Adipose tissue (tissue), 3 donors: Measurements from ENCODE around the gene CLEC9A. TPM values are rescaled to one million over a fixed set of nuclear protein-coding genes. Genes with fewer than 3 reads are reported as not detected.
A peak's percentile ranks its signal among the peaks of the same experiment; 100 is the strongest.

Experiments
- H3K27ac ChIP-seq: one replicate; pipeline ENCODE4 v1.5.1; 2013; ENCODE audit warnings: low read depth, low read length
- whole genome bisulfite sequencing, 3 donors: extraction: QIAGEN DNeasy Blood & Tissue Kit; methylation state at CpG; one replicate each; pipeline ENCODE4 v1.1.7; 2013; 5-methylcytosine and 5-hydroxymethylcytosine counted together
- polyA plus RNA-seq, 3 donors: library from polyadenylated mRNA; stranded (reverse); fragments of 200-250 nt; gene quantifications; one replicate each; pipeline ENCODE4 v1.2.3, GENCODE V29; 2013
- donor health status: healthy with polysubstance abuse.
- donor health status: Bipolar disorder and iron deficiency.
- donor health status: healthy.

The CLEC9A gene
- polyA plus RNA-seq, 3 donors = 0.12 TPM; not detected in 2

DNA sequence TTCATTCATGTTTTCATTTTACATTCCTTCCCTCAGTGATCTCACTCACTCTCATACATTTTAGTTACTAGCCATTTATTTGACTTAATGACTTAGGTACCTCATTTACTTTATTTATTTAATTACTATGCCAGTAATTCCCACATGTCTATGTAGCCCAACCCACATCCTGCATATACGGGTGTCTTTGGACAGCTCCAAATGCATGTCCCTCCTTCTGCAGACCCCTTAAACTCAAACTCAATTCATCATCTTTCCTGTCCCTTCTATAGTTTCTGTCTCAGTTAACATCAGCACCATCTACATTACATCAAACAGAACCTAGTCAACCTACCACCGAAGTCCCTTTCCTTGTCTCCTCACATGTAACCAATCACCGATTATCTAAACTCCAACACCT is 65.5 kb downstream of the CLEC9A start:
- no peak overlapping the region for H3K27ac ChIP-seq
- WGBS, 3 donors = 71 to 82% (median 79%) methylated on average over 3 of the region's 3 CpGs

DNA sequence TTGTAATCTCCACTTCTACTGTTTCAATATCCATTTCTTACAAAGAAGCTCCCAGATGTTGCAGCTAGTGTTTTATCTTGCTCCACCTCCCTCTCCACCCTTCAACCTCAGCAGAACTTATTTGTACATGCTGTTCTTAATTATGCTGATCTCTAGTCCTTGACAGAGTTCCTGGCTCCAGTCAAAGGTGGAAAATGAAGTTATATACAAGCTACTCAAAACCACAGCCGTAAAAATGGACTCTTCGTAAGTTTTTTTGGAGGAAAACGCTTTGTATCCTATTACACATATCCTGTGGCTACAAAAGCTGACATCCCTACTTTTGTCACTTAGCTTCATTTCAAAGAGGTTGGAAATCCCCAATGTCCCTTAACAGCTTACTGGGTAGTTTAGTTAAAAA is 67.0 kb downstream of the CLEC9A start:
- no peak overlapping the region for H3K27ac ChIP-seq
- 26 to 65% (median 34%) methylated on average over 3 of the region's 3 CpGs for WGBS, 3 donors

DNA sequence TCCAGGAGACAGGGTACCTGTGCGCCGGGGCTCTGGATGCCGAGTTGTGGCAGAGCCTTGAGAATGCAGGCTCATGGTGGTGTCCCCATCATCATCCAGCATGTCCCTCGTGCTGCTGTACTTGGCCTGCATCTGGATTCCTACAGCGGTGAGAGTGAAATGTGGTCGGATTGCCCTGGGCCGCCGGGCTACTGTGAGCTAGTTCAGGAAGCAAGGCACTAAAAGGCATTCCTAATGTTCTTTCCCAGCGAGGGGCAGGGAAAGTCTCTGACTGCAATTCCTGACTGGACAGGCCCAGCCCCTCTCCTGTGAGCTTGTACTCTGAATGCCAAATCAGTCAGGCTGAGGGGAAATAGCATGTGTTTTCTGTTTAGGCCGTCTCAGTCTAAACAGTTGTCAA is 68.3 kb downstream of the CLEC9A start, which contains the start of gene CLEC1A:
Gene CLEC1A (minus strand): TSS at position 195 of the 400 bp plus-strand sequence. CDS start 63 bp downstream, at position 132.
- H3K27ac ChIP-seq = peak within 1 kb of the TSS; percentile 28
- WGBS, 3 donors = 37 to 65% (median 53%) methylated on average over 10 of the region's 10 CpGs

DNA sequence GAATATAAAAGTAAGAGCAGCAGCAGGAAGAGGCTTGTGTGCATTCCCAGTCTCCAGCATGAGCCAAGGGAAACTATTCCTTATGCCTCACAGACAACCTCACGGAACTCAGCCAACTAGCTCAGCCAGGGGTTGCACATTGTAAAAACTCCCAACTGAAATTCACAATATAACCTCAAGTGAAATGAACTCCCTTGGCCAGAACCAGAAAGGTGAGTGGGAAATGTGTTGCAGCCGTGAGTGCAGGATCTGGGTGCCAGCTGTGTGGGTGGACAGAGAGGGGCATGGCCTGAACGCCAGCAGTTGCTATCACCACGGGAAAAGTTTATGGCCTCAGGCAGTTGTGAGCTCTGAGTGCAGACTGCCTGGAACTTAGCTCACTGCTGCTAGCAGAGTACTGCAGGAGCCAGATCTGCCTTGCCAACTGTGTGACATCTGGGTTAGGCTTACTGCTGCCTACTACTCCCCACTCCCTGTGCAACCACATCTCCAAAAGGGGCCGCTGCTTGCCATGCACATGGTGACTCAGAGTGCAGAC is 70.6 kb downstream of the CLEC9A start:
- H3K27ac ChIP-seq = no peak overlapping the region
- 40 to 49% (median 49%) methylated on average over 5 of the region's 5 CpGs for WGBS, 3 donors

DNA sequence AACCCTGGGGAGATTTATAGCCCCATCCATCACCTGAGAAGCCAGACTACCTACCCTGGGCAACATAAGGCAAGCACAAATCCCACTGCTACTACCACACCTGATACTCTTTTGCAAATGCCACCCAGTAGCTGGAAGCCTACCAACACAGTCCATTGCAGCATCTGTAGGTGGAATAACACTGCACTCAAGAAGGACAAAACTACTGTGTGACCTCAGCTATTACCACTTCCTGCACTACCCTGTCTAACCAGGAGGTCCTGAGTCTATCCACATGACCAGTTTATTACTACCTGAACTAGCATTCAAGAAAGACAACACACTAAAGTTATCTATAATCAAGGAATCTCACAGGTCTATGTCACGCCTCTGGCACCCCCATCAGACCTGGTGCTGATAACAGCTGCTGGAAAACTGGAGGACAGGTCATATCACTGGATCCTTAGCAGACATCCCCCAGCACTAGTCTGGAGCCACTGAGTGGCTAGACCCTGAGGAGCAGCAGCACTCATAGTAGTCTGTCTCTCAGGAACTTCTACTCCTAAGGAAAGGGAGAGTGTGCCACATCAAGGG is 71.3 kb downstream of the CLEC9A start:
- no peak overlapping the region for H3K27ac ChIP-seq
- WGBS, 3 donors = 84 to 95% (median 94%) methylated on average over 1 of the region's 1 CpG

DNA sequence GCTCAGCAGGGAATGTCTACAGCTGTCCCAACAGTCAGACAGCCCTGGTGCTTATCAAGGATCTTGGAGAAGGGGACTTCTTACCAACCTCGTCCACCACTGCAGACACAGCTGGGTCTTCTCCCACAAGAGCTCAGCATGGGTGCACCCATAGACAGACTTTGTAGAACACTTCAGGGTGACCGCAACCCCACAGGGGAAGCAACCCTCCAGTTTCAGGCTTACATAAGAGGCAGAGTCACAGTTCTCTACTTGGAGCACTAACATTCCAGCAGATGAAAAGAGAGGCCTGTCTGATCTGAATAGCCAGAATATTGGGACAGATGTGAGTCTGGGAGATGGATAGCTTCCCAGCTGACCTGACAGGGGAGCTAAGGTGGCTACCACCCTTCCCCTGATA is 71.8 kb downstream of the CLEC9A start:
- WGBS, 3 donors = 54 to 62% (median 58%) methylated on average over 2 of the region's 2 CpGs
- H3K27ac ChIP-seq = no peak overlapping the region

DNA sequence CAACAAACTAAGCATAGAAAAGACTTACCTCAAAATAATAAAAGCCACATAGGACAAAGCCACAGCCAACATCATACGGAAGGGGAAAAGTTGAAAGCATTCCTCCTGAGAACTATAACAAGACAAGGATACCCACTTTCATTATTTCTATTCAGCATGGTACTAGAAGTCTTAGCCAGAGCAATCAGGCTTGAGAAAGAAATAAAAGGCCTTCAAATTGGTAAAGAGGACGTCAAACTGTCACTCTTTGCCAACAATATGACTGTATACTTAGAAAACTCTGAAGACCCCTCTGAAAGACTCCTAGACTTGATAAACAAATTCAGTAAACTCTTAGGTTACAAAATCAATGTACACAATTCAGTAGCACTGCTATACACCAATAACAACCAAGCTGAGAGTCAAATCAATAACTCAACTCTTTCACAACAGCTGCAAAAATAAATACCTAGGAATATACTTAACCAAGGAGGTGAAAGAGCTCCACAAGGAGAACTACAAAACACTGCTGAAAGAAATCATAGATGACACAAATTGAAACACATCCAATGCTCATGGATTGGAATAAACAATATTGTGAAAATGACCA is 79.9 kb downstream of the CLEC9A start:
- H3K27ac ChIP-seq = no peak overlapping the region
- 72 to 95% (median 91%) methylated on average over 2 of the region's 2 CpGs for WGBS, 3 donors

DNA sequence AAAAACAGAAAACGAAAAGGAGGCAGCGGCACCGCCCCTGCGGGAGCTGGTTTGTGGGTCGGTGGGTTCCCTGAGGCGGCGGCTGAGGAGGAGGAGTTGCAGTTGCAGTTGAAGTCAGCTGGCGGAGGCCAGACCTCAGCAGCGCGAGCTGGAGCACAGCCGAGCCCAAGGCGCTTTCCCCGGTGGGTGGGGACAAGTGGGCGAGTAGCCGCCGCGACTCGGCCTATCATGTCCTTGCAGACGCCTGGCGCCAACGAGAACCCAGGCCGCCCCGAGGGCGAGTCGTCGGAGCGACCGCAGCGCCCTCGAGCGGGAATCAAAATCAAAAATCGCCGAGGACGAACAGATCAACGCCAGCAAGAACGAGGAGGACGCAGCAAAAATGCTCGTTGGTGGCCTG is 81.0 kb downstream of the CLEC9A start:
- 82 to 96% (median 94%) methylated on average over 38 of the region's 38 CpGs for WGBS, 3 donors
- no peak overlapping the region for H3K27ac ChIP-seq

DNA sequence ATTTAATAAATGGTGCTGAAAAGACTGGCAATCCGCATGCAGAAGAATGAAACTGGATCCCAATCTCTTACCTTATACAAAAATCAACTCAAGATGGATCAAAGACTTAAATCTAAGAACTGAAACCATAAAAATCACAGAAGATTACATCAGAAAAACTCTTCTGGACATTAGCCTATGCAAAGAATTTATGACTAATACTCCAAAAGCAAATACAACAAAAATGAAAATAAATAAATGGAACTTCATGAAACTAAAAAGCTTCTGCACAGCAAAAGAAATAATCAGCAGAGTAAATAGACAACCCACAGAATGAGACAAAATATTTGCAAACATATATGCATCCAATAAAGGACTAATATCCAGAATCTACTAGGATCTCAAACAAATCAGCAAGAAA is 82.6 kb downstream of the CLEC9A start:
- H3K27ac ChIP-seq = no peak overlapping the region
- 91 to 100% (median 96%) methylated on average over 1 of the region's 1 CpG for WGBS, 3 donors

DNA sequence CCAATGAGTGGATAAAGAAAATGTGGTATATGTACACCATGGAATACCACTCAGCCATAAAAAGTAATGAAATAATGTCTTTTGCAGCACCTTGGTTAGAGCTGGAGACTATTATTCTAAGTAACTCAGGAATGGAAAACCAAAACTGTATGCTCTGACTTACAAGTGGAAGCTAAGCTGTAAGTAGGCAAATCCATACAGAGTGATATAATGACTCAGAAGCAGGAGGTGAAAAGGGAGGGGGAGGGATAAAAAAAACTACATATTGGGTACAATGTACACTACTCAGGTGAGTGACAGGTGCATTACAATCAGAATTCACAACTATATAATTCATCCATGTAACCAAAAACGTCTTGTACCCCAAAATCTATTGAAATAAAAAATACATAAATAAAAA is 83.4 kb downstream of the CLEC9A start:
- H3K27ac ChIP-seq = no peak overlapping the region
- 21 to 72% (median 71%) methylated on average over 1 of the region's 1 CpG for WGBS, 3 donors

DNA sequence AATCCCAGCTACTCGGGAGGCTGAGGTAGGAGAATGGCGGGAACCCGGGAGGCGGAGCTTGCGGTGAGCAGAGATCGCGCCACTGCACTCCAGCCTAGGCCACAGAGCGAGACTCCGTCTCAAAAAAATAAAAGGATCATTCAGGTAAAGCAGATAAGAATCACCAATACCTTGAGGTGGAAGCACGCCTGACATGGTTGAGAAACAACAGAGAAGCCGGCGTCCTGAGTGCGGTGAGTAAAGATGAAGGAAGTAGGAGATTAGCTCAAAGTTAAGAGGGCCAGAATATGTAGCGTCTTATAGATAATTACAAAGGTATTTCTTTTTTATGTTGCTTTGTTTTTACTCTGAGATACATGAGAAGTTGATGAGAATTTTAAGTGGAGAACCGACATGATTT is 84.8 kb downstream of the CLEC9A start:
- WGBS, 3 donors = 85 to 95% (median 93%) methylated on average over 15 of the region's 15 CpGs

More for the DNA sequence above, 84.8 kb downstream of the CLEC9A start:
- H3K27ac ChIP-seq = no peak overlapping the region

Other genes starting within 250 kb of the CLEC9A start
- under 1 TPM; 0.21 to 0.56 (median 0.30) TPM for gene KLRF1, start 203.2 kb upstream of the CLEC9A start, polyA plus RNA-seq
- 10 to 100 TPM in 2 of 3 donors, 1 to 10 TPM in 1; 1.5 to 21.9 (median 12.8) TPM for gene CLEC2B, start 161.3 kb upstream of the CLEC9A start, polyA plus RNA-seq
- not detected for gene KLRF2, start 149.2 kb upstream of the CLEC9A start, polyA plus RNA-seq
- gene CLEC2A, start 98.3 kb upstream of the CLEC9A start, polyA plus RNA-seq = not detected
- 1 to 10 TPM in 1 of 3 donors, under 1 TPM in 2; 0.34 to 6.6 (median 0.41) TPM for gene CLEC12A, start 59.3 kb upstream of the CLEC9A start, polyA plus RNA-seq
- under 1 TPM in 1 of 3 donors, not detected in 2; 0.15 TPM for gene CLEC1B, start 31.6 kb upstream of the CLEC9A start, polyA plus RNA-seq
- gene CLEC12B, start 20.1 kb upstream of the CLEC9A start, polyA plus RNA-seq = under 1 TPM in 2 of 3 donors, not detected in 1; 0.07 to 0.52 TPM
- gene CLEC1A, start 68.3 kb downstream of the CLEC9A start, polyA plus RNA-seq = 1 to 10 TPM; 1.7 to 5.6 (median 5.5) TPM
- gene CLEC7A, start 99.5 kb downstream of the CLEC9A start, polyA plus RNA-seq = 10 to 100 TPM in 2 of 3 donors, 1 to 10 TPM in 1; 1.7 to 12.8 (median 10.2) TPM
- gene OLR1, start 141.4 kb downstream of the CLEC9A start, polyA plus RNA-seq = 1 to 10 TPM in 2 of 3 donors, under 1 TPM in 1; 0.06 to 4.9 (median 2.4) TPM
- gene TMEM52B, start 148.3 kb downstream of the CLEC9A start, polyA plus RNA-seq = under 1 TPM in 2 of 3 donors, not detected in 1; 0.06 to 0.11 TPM
- gene GABARAPL1, start 182.2 kb downstream of the CLEC9A start, polyA plus RNA-seq = 100 to 1,000 TPM; 124 to 212 (median 125) TPM